ENCODE data around the gene ATOSA. TPM values are rescaled to one million over a fixed set of nuclear protein-coding genes. Genes with fewer than 3 reads are reported as not detected.

Gene ATOSA
- polyA plus RNA-seq, 1 donor from 2014 or later: 64.0 TPM

- H3K9ac ChIP-seq (ENCODE audit: low read length): no peak overlapping the region
- H3K4me2 ChIP-seq (ENCODE audit: low read length): no peak overlapping the region
- no peaks in the 10 kb centered on the region for H3K9me2 ChIP-seq (ENCODE audit: insufficient read depth, low read length)
- no peak overlapping the region for H3K27ac ChIP-seq (ENCODE audit: low read length)
- peaks cover 17% of the 10 kb centered on the region for H3K79me2 ChIP-seq (replicated peaks; ENCODE audit: insufficient read depth, low read length)
- no peak overlapping the region for H3K4me3 ChIP-seq (ENCODE audit: low read length)
- no peaks in the 10 kb centered on the region for H3K36me3 ChIP-seq (ENCODE audit: insufficient read depth, low read length)
- H3K27me3 ChIP-seq (ENCODE audit: insufficient read depth, low read depth, low read length): no peaks in the 10 kb centered on the region
- no peak for TF ChIP-seq EP300 (conservative IDR thresholded peaks at IDR 0.05; ENCODE audit: poor library complexity, severe bottlenecking)
- no peaks in the 10 kb centered on the region for H3K9me3 ChIP-seq (ENCODE audit: low read length)
- H3F3A ChIP-seq (ENCODE audit: insufficient read depth, low read length, poor library complexity, severe bottlenecking): no peaks in the 10 kb centered on the region
- no peak overlapping the region for H2AFZ ChIP-seq (ENCODE audit: low read depth, low read length)
- no peaks in the 10 kb centered on the region for H4K20me1 ChIP-seq (ENCODE audit: insufficient read depth)
These were observed 4.4 kb downstream of the ATOSA start for GRCh38 chr15:52674831-52675230.

GRCh38 chr15:52673734-52674133 is 5.5 kb downstream of the ATOSA start:
- no peak overlapping the region for H3K9ac ChIP-seq (ENCODE audit: low read length)
- H3K4me3 ChIP-seq (ENCODE audit: low read length): no peak overlapping the region
- no peaks in the 10 kb centered on the region for H3K9me3 ChIP-seq (ENCODE audit: low read length)
- H4K20me1 ChIP-seq (ENCODE audit: insufficient read depth): no peaks in the 10 kb centered on the region
- no peaks in the 10 kb centered on the region for H3K27me3 ChIP-seq (ENCODE audit: insufficient read depth, low read depth, low read length)
- no peak overlapping the region for H3K4me2 ChIP-seq (ENCODE audit: low read length)
- H3F3A ChIP-seq (ENCODE audit: insufficient read depth, low read length, poor library complexity, severe bottlenecking): no peaks in the 10 kb centered on the region
- TF ChIP-seq EP300 (conservative IDR thresholded peaks at IDR 0.05; ENCODE audit: poor library complexity, severe bottlenecking): no peak
- no peak for TF ChIP-seq EZH2 (IDR thresholded peaks at IDR 0.05; ENCODE audit: borderline replicate concordance, insufficient read depth, low read length, poor library complexity, severe bottlenecking)
- TF ChIP-seq CTCF (IDR thresholded peaks at IDR 0.05; ENCODE audit: poor library complexity, severe bottlenecking): no peak
- TF ChIP-seq REST (IDR thresholded peaks at IDR 0.05; ENCODE audit: borderline replicate concordance): no peak
- no peak for TF ChIP-seq POLR2AphosphoS5 (IDR thresholded peaks at IDR 0.05)
- TF ChIP-seq MXI1 (conservative IDR thresholded peaks at IDR 0.05; ENCODE audit: poor library complexity, severe bottlenecking): no peak
- no peak for TF ChIP-seq RAD21 (conservative IDR thresholded peaks at IDR 0.05)
- TF ChIP-seq TAF1 (IDR thresholded peaks at IDR 0.05; ENCODE audit: low read depth): no peak
- no peak for TF ChIP-seq SMC3 (conservative IDR thresholded peaks at IDR 0.05; ENCODE audit: poor library complexity)
- no peak overlapping the region for H3K27ac ChIP-seq (ENCODE audit: low read length)
- no peaks in the 10 kb centered on the region for H3K9me2 ChIP-seq (ENCODE audit: insufficient read depth, low read length)
- peaks cover 17% of the 10 kb centered on the region for H3K79me2 ChIP-seq (replicated peaks; ENCODE audit: insufficient read depth, low read length)
- no peak overlapping the region for H2AFZ ChIP-seq (ENCODE audit: low read depth, low read length)
- H3K36me3 ChIP-seq (ENCODE audit: insufficient read depth, low read length): no peaks in the 10 kb centered on the region

- H4K20me1 ChIP-seq (ENCODE audit: insufficient read depth): no peaks in the 10 kb centered on the region
- H3K9me2 ChIP-seq (ENCODE audit: insufficient read depth, low read length): no peaks in the 10 kb centered on the region
- no peaks in the 10 kb centered on the region for H3K36me3 ChIP-seq (ENCODE audit: insufficient read depth, low read length)
- no peak overlapping the region for H3K4me3 ChIP-seq (ENCODE audit: low read length)
- TF ChIP-seq CTCF (IDR thresholded peaks at IDR 0.05; ENCODE audit: poor library complexity, severe bottlenecking) (no peak), TAF1 (IDR thresholded peaks at IDR 0.05; ENCODE audit: low read depth) (no peak), RAD21 (conservative IDR thresholded peaks at IDR 0.05) (no peak), SMC3 (conservative IDR thresholded peaks at IDR 0.05; ENCODE audit: poor library complexity) (no peak), EP300 (conservative IDR thresholded peaks at IDR 0.05; ENCODE audit: poor library complexity, severe bottlenecking) (no peak), REST (IDR thresholded peaks at IDR 0.05; ENCODE audit: borderline replicate concordance) (no peak), POLR2AphosphoS5 (IDR thresholded peaks at IDR 0.05) (no peak), MXI1 (conservative IDR thresholded peaks at IDR 0.05; ENCODE audit: poor library complexity, severe bottlenecking) (no peak), EZH2 (IDR thresholded peaks at IDR 0.05; ENCODE audit: borderline replicate concordance, insufficient read depth, low read length, poor library complexity, severe bottlenecking) (no peak)
- H3K9me3 ChIP-seq (ENCODE audit: low read length): no peaks in the 10 kb centered on the region
- no peaks in the 10 kb centered on the region for H3K27me3 ChIP-seq (ENCODE audit: insufficient read depth, low read depth, low read length)
- no peak overlapping the region for H3K4me2 ChIP-seq (ENCODE audit: low read length)
- H3K27ac ChIP-seq (ENCODE audit: low read length): no peak overlapping the region
- no peak overlapping the region for H3K9ac ChIP-seq (ENCODE audit: low read length)
- H2AFZ ChIP-seq (ENCODE audit: low read depth, low read length): no peak overlapping the region
- no peaks in the 10 kb centered on the region for H3F3A ChIP-seq (ENCODE audit: insufficient read depth, low read length, poor library complexity, severe bottlenecking)
- H3K79me2 ChIP-seq (replicated peaks; ENCODE audit: insufficient read depth, low read length): peaks cover 17% of the 10 kb centered on the region
These were observed 5.9 kb downstream of the ATOSA start for GRCh38 chr15:52673312-52673711.
